ENCODE measurements around the gene CACNA1G.

The CACNA1G gene

GRCh38 chr17:50667259-50668024 lies 106.9 kb downstream of the CACNA1G start:
- DNase-seq (ENCODE audit: low read depth in 4 of 4, low spot score in 1 of 4): no peak

GRCh38 chr17:50668025-50668837 lies 107.7 kb downstream of the CACNA1G start:
- no peak for DNase-seq (ENCODE audit: low read depth in 4 of 4, low spot score in 1 of 4)

- DNase-seq (ENCODE audit: low read depth in 4 of 4, low spot score in 1 of 4): no peak
Measured at GRCh38 chr17:50668838-50669581, 108.5 kb downstream of the CACNA1G start.

GRCh38 chr17:50672071-50672470 lies 111.6 kb downstream of the CACNA1G start:
- DNase-seq (ENCODE audit: low read depth in 4 of 4, low spot score in 1 of 4): no peak

- no peak for DNase-seq (ENCODE audit: low read depth in 4 of 4, low spot score in 1 of 4)
Measured at GRCh38 chr17:50672831-50673551, 112.5 kb downstream of the CACNA1G start.

- DNase-seq (ENCODE audit: low read depth in 4 of 4, low spot score in 1 of 4): no peak
Measured at GRCh38 chr17:50675190-50675589, 114.7 kb downstream of the CACNA1G start.

GRCh38 chr17:50675627-50676026 lies 115.1 kb downstream of the CACNA1G start:
- no peak for DNase-seq (ENCODE audit: low read depth in 4 of 4, low spot score in 1 of 4)

- DNase-seq (ENCODE audit: low read depth in 4 of 4, low spot score in 1 of 4): no peak
Measured at GRCh38 chr17:50676065-50676975, 115.8 kb downstream of the CACNA1G start.

Data from stimulated activated CD4-positive, alpha-beta T cell treated with anti-CD3 and anti-CD28 coated beads, Interleukin-1b, Interleukin-23, amount 100 ng/mL, for 24 hours (primary cell).